Adipose tissue (tissue), 3 donors: Measurements from ENCODE around the gene PEX5L. TPM values are rescaled to one million over a fixed set of nuclear protein-coding genes. Genes with fewer than 3 reads are reported as not detected.
"Not testable (repeated sequence)": the region's sequence is repeated elsewhere in the genome, so short reads cannot be mapped to it uniquely, and the experiment has no call there.

Experiments
- H3K27ac ChIP-seq: one replicate; pipeline ENCODE4 v1.5.1; 2013; ENCODE audit warnings: low read depth, low read length
- WGBS, 3 donors: extraction: QIAGEN DNeasy Blood & Tissue Kit; methylation state at CpG; one replicate each; pipeline ENCODE4 v1.1.7; 2013; 5-methylcytosine and 5-hydroxymethylcytosine counted together
- polyA plus RNA-seq, 3 donors: library from polyadenylated mRNA; stranded (reverse); fragments of 200-250 nt; gene quantifications; one replicate each; pipeline ENCODE4 v1.2.3, GENCODE V29; 2013
- donor health status: healthy with polysubstance abuse.
- donor health status: Bipolar disorder and iron deficiency.
- donor health status: healthy.

The PEX5L gene
- polyA plus RNA-seq, 3 donors: 0.19 to 2.3 TPM; not detected in 1

GRCh38 chr3:180018543-180018942 lies 18.2 kb downstream of the PEX5L start:
- no peak overlapping the region for H3K27ac ChIP-seq
- 48 to 60% (median 54%) methylated on average over 5 of the region's 5 CpGs for WGBS, 3 donors

DNA sequence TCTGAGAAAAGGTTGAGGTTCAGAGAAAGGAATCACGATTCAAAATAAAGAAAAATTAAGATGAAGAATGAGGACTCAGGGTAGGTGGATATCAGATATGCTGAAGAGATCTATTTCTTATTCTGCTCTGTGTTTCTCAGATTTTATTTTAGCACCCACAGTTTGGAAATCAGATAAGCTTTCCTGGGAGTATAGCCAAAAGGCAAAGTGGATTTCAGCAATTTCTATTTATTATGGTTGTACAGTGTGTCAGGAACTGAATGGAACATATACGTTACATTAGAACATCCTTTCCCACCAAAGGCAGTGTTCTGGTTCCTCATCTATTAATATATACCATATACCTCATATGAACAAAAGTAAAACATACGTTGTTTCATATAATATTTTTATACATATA lies 18.9 kb downstream of the PEX5L start:
- H3K27ac ChIP-seq: no peak overlapping the region
- 64 to 68% (median 67%) methylated on average over 3 of the region's 3 CpGs for WGBS, 3 donors

DNA sequence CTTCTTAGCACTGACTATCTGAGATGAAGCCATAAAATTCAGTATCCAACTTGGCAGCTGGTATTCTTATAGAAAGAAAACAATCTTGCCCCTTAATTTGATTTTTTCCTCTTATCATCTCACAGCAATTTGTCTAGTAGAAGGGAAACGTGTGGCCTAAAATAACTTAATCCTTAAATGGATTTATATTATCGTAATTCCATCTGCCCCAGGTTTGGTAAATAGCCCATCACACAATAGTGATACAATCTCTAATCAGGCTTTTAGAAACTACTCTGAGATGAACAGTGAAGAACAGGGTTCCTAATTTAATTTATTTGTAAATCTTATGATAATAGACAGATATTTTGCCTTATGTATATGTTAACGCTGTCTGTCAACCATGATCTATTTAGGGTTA lies 24.8 kb downstream of the PEX5L start:
- 59 to 73% (median 66%) methylated on average over 3 of the region's 3 CpGs for WGBS, 3 donors
- H3K27ac ChIP-seq: no peak overlapping the region

- WGBS, 3 donors: 85 to 92% (median 86%) methylated on average over 3 of the region's 3 CpGs
- not testable (repeated sequence) for H3K27ac ChIP-seq
Measured at GRCh38 chr3:180008318-180008717, 28.4 kb downstream of the PEX5L start.

- no peak overlapping the region for H3K27ac ChIP-seq
- WGBS, 3 donors: 74 to 89% (median 88%) methylated on average over 2 of the region's 2 CpGs
Measured at GRCh38 chr3:180004542-180004941, 32.2 kb downstream of the PEX5L start.

DNA sequence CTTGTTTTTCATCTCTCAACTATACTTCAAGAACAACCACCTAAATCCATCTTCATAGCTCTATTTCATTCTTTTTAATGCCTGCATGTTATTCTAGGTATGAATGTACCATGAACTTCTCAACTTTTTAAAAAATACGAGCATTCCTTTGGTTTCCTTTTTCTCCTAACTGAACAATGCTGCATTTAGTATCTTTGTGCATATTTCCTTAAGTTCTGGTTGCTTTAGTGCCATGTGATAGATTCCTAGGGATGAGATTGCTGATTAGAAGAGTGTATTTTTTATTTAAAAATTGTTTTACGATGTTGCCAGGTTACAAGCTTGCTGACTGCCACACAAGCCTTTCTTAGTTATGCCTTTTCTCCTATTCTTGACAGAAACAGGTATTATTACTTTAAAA lies 34.7 kb downstream of the PEX5L start:
- 75 to 85% (median 78%) methylated on average over 2 of the region's 2 CpGs for WGBS, 3 donors

GRCh38 chr3:180000500-180000899 lies 36.2 kb downstream of the PEX5L start:
- 68 to 81% (median 73%) methylated on average over 4 of the region's 4 CpGs for WGBS, 3 donors
- H3K27ac ChIP-seq: no peak overlapping the region

More for the DNA sequence above, 34.7 kb downstream of the PEX5L start:
- no peak overlapping the region for H3K27ac ChIP-seq

DNA sequence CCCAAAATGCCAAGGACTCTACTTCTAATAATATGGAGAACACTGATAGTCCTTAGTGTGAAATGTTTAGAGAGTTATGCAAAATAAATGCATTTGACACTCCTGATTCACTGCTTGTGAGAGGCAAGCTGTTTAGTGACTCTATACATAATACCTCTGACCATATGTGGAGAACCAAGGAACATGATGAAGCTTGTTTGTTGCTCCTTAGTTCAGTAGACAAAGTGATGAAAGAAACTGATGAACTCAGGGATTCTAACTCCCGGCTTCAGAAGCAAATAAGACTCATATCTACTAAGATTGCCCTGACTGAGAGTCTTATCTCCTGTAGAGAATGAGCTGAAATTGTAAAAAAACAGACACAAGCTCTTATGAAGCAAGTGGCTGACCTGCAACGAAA lies 41.3 kb downstream of the PEX5L start:
- 56 to 80% (median 74%) methylated on average over 2 of the region's 2 CpGs for WGBS, 3 donors
- H3K27ac ChIP-seq: no peak overlapping the region

- WGBS, 3 donors: 91 to 95% (median 94%) methylated on average over 1 of the region's 1 CpG
- H3K27ac ChIP-seq: no peak overlapping the region
Measured at GRCh38 chr3:179991883-179992282, 44.9 kb downstream of the PEX5L start.

DNA sequence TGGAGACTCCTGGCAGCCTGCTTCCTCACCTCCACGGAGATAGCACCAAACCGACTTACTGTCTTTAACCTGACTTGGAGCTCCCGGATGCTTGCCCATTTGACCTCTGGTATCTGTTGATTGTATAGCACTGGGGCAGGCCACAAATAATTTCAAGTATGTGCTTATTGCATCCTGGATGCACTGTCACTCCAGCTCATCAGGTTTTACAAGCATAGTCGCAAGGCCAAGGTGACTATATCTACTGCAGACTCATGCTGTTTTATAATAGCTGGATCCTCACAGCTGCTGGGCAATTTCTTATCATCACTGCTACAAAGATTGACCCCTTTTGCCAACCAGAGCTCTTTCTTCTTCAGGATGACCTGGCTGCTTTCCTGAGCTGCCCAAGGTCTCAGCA lies 45.6 kb downstream of the PEX5L start:
- 69 to 79% (median 70%) methylated on average over 4 of the region's 4 CpGs for WGBS, 3 donors
- H3K27ac ChIP-seq: no peak overlapping the region

- no peak overlapping the region for H3K27ac ChIP-seq
Measured at GRCh38 chr3:179981646-179982045, 55.1 kb downstream of the PEX5L start.

GRCh38 chr3:179977356-179977755 lies 59.4 kb downstream of the PEX5L start:
- 64 to 76% (median 74%) methylated on average over 3 of the region's 3 CpGs for WGBS, 3 donors
- H3K27ac ChIP-seq: no peak overlapping the region

GRCh38 chr3:179973931-179974361 lies 62.8 kb downstream of the PEX5L start:
- H3K27ac ChIP-seq: no peak overlapping the region
- 41 to 44% (median 43%) methylated on average over 4 of the region's 4 CpGs for WGBS, 3 donors

DNA sequence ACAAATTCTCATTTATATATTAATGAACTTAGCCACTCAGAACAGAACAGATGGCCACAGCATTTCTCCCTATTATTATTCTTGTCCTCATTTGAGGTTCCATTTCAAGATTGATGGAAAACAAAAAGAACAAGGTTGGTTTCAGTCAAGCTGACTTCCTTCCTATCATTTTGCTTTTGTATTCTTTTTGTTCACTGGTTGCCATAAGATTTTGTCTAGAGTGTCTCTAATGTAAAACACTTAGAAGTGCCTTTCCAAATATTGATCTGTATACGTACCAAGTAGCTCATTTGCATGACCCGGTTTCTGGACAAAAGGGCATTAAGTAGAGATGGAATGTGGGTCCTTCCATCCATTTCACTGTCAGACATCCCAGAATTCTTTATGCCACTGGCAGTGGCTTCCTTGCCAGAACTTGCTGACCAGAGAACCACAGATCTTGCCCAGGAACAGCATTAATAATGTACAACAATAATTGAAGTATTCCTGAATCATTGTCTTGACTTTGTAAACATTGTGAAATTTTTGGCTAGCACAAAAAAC lies 63.8 kb downstream of the PEX5L start:
- H3K27ac ChIP-seq: no peak overlapping the region
- WGBS, 3 donors: 51 to 86% (median 84%) methylated on average over 2 of the region's 2 CpGs

GRCh38 chr3:179971280-179971679 lies 65.5 kb downstream of the PEX5L start:
- H3K27ac ChIP-seq: no peak overlapping the region
- 69 to 83% (median 75%) methylated on average over 3 of the region's 3 CpGs for WGBS, 3 donors

DNA sequence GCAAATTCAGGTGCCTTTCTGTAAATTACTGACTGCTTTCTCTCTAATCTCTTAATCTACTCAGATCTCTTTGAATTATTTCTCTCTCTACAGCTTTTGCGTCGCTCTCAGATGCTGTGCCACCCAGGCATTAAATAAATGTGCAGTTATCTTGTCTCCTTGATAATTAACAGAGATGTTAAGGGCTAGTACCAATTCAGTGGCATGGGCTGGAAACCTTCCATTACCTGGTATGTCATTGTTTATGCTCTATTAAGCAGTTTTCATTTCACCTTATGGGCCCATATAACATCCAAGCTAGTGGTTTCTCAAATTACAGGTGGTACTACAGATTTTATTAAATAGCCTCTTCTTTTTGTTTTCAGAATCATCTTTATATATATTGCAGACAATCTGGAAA lies 66.0 kb downstream of the PEX5L start:
- WGBS, 3 donors: 73 to 94% (median 82%) methylated on average over 2 of the region's 2 CpGs
- H3K27ac ChIP-seq: no peak overlapping the region

DNA sequence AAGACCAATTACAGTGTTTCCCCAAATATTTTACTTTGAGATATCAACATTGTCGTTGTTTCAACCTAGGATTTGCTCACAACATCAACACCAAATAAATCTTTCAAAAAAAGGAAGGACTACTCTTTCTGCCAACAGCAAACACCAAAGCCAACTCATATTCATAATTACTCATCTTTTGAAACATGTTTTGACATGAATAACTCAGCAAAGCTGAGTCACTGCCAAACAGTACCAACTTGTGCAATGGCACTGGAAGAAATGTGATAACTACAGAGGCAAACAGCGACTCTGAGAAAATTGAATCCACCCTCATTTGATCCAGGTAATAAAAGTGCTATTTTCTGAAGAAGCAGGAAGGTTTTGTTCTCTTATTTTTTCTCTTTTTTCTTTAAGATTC lies 67.2 kb downstream of the PEX5L start:
- H3K27ac ChIP-seq: no peak overlapping the region
- 44 to 62% (median 48%) methylated on average over 2 of the region's 2 CpGs for WGBS, 3 donors

- WGBS, 3 donors: 51 to 75% (median 73%) methylated on average over 4 of the region's 4 CpGs
- no peak overlapping the region for H3K27ac ChIP-seq
Measured at GRCh38 chr3:179967622-179968021, 69.1 kb downstream of the PEX5L start.

GRCh38 chr3:179964890-179965289 lies 71.8 kb downstream of the PEX5L start:
- 24 to 85% (median 28%) methylated on average over 3 of the region's 3 CpGs for WGBS, 3 donors
- H3K27ac ChIP-seq: no peak overlapping the region

DNA sequence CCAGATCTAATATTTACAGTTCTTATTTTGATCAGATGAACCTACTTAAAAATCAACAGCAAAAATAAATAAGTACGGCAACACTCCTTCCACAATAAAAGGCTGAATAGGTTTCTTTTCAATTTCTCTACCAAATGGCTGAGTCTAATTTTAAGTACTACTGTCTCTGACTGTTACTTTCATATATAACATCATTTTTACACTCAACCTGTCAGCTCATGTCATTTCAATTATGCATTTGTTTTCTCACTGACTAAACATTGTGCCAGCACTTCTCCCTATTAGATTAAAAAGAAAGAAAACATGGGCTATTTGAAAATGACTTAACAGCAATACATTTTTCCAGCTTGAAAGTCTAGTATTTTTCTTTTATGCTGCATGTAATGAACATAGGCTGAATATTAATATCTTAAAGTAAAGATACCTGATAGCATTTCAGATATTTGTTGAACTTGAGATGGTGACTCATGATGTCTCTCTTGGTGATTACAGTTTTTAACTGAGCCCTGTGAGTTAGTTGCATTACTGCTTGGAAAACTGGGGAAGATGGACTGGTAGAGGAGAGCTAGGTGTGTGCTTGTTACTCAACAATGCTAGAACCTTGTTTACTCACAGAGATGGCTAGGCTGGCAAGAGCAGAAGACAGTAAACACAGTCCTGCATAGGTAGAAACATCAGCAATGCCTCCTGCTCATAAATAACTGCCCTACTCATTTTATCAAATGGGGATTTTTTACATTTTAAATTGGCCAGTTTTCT lies 73.9 kb downstream of the PEX5L start:
- 41 to 92% (median 86%) methylated on average over 1 of the region's 1 CpG for WGBS, 3 donors
- H3K27ac ChIP-seq: no peak overlapping the region
